Measurements from ENCODE around the gene CCDC18. TPM values are rescaled to one million over a fixed set of nuclear protein-coding genes. Genes with fewer than 3 reads are reported as not detected.
A peak's percentile ranks its signal among the peaks of the same experiment; 100 is the strongest.

The CCDC18 gene
- total RNA-seq, 1 experiment from 2014 or later = 22.2 TPM

DNA sequence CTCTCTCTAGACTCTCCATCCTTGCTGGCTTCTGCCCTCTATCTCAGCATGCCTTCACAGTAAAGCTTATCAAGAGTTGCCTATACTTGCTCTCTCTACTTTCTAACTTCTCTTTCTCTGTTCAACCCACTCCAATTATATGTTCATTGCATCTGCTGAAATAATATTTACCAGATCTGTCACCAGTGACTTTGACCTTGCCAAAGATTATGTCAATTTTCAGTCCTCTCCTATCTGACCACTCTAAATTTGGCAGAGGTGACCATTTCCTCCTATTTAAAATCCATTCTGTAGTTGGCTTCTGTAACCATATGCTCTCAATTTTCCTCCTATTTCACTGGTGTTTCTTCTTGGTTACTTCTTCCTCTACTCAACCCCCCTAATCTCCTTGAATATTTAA is 126.4 kb downstream of the CCDC18 start:
- H3K27ac Mint-ChIP-seq (ENCODE audit: low read depth, unreplicated experiment) = no peak overlapping the region
- TF ChIP-seq, protein P1, sequence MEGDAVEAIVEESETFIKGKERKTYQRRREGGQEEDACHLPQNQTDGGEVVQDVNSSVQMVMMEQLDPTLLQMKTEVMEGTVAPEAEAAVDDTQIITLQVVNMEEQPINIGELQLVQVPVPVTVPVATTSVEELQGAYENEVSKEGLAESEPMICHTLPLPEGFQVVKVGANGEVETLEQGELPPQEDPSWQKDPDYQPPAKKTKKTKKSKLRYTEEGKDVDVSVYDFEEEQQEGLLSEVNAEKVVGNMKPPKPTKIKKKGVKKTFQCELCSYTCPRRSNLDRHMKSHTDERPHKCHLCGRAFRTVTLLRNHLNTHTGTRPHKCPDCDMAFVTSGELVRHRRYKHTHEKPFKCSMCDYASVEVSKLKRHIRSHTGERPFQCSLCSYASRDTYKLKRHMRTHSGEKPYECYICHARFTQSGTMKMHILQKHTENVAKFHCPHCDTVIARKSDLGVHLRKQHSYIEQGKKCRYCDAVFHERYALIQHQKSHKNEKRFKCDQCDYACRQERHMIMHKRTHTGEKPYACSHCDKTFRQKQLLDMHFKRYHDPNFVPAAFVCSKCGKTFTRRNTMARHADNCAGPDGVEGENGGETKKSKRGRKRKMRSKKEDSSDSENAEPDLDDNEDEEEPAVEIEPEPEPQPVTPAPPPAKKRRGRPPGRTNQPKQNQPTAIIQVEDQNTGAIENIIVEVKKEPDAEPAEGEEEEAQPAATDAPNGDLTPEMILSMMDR (IDR thresholded peaks at IDR 0.05; ENCODE audit: unreplicated experiment) = no peak
- no peaks in the 10 kb centered on the region for H3K36me3 Mint-ChIP-seq (ENCODE audit: insufficient read depth, unreplicated experiment)
- BruUV-seq (replicated peaks) = no TSS peak
- H3K4me3 Mint-ChIP-seq (ENCODE audit: unreplicated experiment) = no peak overlapping the region
- H3K27me3 Mint-ChIP-seq (ENCODE audit: insufficient read depth, unreplicated experiment) = no peaks in the 10 kb centered on the region
- no peaks in the 10 kb centered on the region for H3K9me3 Mint-ChIP-seq (ENCODE audit: unreplicated experiment)
- DNase-seq (ENCODE audit: unreplicated experiment) = no peak
- intact Hi-C loops (cut with micrococcal nuclease) = loop anchor here (10.0 kb wide), 2 partner anchors 258 to 318 kb away; no protein-coding TSS in a partner anchor
- ChIA-PET CTCF (no interaction called here), POLR2A (interaction anchor here (1.0 kb wide), 2 partner anchors 14 to 35 kb away, joined by 3 read pairs; no protein-coding TSS in a partner anchor)
- H3K4me1 Mint-ChIP-seq (ENCODE audit: insufficient read depth, unreplicated experiment) = no peaks in the 10 kb centered on the region

DNA sequence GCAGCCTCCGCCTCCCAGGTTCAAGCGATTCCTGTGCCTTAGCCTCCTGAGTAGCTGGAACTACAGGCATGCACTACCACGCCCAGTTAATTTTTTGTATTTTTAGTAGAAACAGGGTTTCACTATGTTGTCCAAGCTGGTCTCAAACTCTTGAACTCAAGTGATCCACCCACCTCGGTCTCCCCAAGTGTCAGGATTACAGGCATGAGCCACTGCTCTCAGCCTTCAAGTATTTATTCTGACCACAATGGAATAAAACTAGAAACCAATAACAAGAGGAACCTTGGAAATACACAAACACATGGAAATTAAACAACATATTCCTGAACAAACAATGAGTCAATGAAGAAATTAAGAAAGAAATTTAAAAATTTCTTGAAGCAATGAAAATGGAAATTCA is 132.5 kb downstream of the CCDC18 start:
- no TSS peak for BruUV-seq (replicated peaks)
- Mint-ChIP-seq H3K36me3 (ENCODE audit: insufficient read depth, unreplicated experiment) (peaks cover 5% of the 10 kb centered on the region), H3K9me3 (ENCODE audit: unreplicated experiment) (no peaks in the 10 kb centered on the region), H3K4me3 (ENCODE audit: unreplicated experiment) (no peak overlapping the region), H3K27me3 (ENCODE audit: insufficient read depth, unreplicated experiment) (no peaks in the 10 kb centered on the region), H3K4me1 (ENCODE audit: insufficient read depth, unreplicated experiment) (no peaks in the 10 kb centered on the region), H3K27ac (ENCODE audit: low read depth, unreplicated experiment) (no peak overlapping the region)
- CTCF ChIA-PET = interaction anchor here (2.6 kb wide), 1 partner anchor 9 kb away, joined by 18 read pairs; no protein-coding TSS in a partner anchor
- POLR2A ChIA-PET = interaction anchor here (29.5 kb wide), 1 partner anchor 33 kb away, joined by 750 read pairs; the partner anchor contains the start of gene DR1
- TF ChIP-seq, protein P1 (IDR thresholded peaks at IDR 0.05; ENCODE audit: unreplicated experiment) = no peak
- intact Hi-C loops (cut with micrococcal nuclease) = no loop called here
- DNase-seq (ENCODE audit: unreplicated experiment) = no peak

DNA sequence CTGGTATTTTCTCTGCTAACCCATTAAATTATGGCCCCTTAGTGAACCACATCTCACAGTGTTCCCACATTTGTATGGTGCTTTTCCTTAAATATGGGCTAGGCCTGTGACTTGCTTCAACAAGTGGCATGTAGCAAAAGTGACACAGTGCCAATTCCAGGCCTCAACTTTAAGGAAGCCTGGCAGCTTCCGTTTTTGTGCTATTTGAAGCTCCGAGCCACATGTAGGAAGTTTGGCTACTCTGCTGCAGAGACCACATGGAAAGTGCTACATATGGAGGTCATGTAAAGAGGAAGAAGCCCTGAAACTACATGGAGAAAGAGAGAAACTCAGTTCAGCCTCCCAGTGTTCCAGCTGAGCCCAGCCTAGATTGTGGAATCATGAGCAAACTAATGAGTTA is 136.7 kb downstream of the CCDC18 start:
- no peak for DNase-seq (ENCODE audit: unreplicated experiment)
- TF ChIP-seq, protein P1 (IDR thresholded peaks at IDR 0.05; ENCODE audit: unreplicated experiment) = no peak
- no TSS peak for BruUV-seq (replicated peaks)
- H3K27ac Mint-ChIP-seq (ENCODE audit: low read depth, unreplicated experiment) = no peak overlapping the region
- H3K27me3 Mint-ChIP-seq (ENCODE audit: insufficient read depth, unreplicated experiment) = no peaks in the 10 kb centered on the region
- ChIA-PET CTCF (interaction anchor here (1.1 to 1.8 kb wide), 2 partner anchors 13 to 21 kb away, joined by 3 to 9 read pairs; no protein-coding TSS in a partner anchor), POLR2A (interaction anchor here (0.6 to 29.5 kb wide), 3 partner anchors 8 to 577 kb away, joined by 3 to 750 read pairs (median 4); partner anchors contain the start of gene DR1)
- intact Hi-C loops (cut with micrococcal nuclease) = no loop called here
- no peaks in the 10 kb centered on the region for H3K9me3 Mint-ChIP-seq (ENCODE audit: unreplicated experiment)
- H3K36me3 Mint-ChIP-seq (ENCODE audit: insufficient read depth, unreplicated experiment) = peaks cover 5% of the 10 kb centered on the region
- no peak overlapping the region for H3K4me3 Mint-ChIP-seq (ENCODE audit: unreplicated experiment)
- peaks cover 6% of the 10 kb centered on the region for H3K4me1 Mint-ChIP-seq (ENCODE audit: insufficient read depth, unreplicated experiment)

DNA sequence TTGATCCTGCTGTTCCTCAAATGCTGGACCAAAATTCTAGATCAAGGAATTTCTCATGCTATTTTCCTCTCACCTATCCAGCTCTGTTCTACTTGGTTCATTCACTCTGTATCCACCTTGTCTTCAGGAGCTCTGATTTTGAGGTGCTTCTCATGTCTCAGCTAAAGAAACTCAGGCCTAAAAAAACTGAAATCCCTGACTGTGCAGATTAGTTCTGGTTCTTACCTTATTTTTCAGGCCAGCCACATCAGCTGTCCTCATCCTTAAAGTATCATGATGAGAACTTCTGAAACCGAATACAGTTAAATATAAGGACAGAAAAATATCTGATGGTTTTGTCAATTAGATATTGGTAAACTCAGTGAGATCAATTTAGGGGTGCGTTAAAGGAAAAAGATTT is 137.4 kb downstream of the CCDC18 start:
- Mint-ChIP-seq H3K4me1 (ENCODE audit: insufficient read depth, unreplicated experiment) (peaks cover 6% of the 10 kb centered on the region), H3K9me3 (ENCODE audit: unreplicated experiment) (no peaks in the 10 kb centered on the region), H3K4me3 (ENCODE audit: unreplicated experiment) (no peak overlapping the region), H3K27me3 (ENCODE audit: insufficient read depth, unreplicated experiment) (no peaks in the 10 kb centered on the region), H3K27ac (ENCODE audit: low read depth, unreplicated experiment) (peak overlapping the region; percentile 1), H3K36me3 (ENCODE audit: insufficient read depth, unreplicated experiment) (peaks cover 4% of the 10 kb centered on the region)
- no peak for DNase-seq (ENCODE audit: unreplicated experiment)
- POLR2A ChIA-PET = interaction anchor here (29.5 kb wide), 1 partner anchor 28 kb away, joined by 750 read pairs; the partner anchor contains the start of gene DR1
- TF ChIP-seq, protein P1 (IDR thresholded peaks at IDR 0.05; ENCODE audit: unreplicated experiment) = no peak
- CTCF ChIA-PET = interaction anchor here (1.8 kb wide), 1 partner anchor 14 kb away, joined by 9 read pairs; no protein-coding TSS in a partner anchor
- no TSS peak for BruUV-seq (replicated peaks)
- intact Hi-C loops (cut with micrococcal nuclease) = no loop called here

Measured in MCF 10A (cell line).